GM21528 (cell line): ENCODE results near the gene EHBP1.
"Not testable (repeated sequence)": the region's sequence is repeated elsewhere in the genome, so short reads cannot be mapped to it uniquely, and the experiment has no call there.

Source experiments
- ATAC-seq: cut with Tn5 transposase; IDR thresholded peaks from one replicate; pipeline ENCODE4 v1.9.1; 2021; ENCODE audit warnings: mild to moderate bottlenecking, moderate library complexity; ENCODE audit not compliant: unreplicated experiment, low FRiP score

EHBP1 gene

DNA sequence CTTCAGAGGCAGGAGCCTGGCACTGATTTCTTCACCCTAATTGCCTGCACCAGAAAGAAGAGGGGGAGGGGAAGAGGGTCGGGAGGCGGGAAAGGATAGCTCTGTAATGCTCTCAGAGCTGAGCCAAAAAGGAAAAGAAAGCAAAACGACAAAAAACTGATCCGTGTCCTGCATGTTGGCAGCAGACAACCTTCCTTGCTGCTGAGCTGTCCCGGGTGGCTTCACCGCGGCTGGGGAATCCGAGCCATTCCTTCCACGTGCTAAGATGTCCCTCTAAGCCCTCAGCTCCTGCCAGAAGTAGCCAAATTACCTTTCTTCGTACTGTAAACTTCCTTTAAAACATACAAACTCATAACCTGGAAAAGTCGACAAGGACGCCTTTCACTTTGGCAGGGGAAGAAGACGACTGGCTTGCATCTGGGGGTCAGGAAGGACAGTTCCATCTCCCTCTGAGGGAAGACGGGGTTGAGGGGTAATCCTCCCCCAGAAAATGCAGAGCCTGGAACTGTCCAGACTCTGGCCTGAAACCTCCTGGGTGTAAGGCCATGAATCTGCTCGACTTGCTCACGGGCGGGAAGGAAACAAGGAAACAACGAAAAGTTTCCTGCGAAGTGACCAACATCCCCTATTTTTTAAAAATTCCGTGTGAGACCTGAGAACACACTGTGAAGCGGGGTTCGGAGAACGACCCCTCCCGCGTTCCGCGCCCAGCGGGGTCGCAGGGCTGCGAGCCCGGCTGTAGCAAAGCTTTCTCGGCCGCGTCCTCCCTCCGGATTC, 352.8 kb downstream of the EHBP1 start:
- no peak for ATAC-seq

GRCh38 chr2:63058921-63059792, 353.6 kb downstream of the EHBP1 start:
- no peak for ATAC-seq

GRCh38 chr2:63059793-63060471, 354.4 kb downstream of the EHBP1 start:
- no peak for ATAC-seq

DNA sequence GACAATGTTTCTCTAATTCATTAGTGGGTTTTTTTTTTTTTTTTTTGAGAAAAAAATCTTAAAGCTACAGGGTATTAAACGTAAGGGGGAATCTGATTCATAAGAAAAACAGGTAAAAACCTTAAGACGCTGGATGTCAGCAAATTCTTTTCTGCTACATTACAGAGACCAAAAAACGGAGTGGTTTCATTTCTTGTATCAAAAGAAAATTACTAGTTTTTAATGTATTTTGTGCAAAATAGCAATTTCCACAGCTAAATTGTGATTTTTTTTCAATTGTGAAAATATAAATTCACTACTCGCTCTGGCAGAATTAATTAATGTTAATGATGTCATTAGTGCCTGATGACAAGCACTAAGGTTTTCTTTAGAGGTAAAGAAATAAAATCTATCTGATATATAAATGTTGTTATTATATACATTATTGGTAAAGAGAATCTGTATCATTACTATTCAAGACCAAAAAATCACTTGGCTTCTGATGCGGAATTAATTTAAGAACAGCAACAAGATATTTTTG, 355.0 kb downstream of the EHBP1 start:
- no peak for ATAC-seq

DNA sequence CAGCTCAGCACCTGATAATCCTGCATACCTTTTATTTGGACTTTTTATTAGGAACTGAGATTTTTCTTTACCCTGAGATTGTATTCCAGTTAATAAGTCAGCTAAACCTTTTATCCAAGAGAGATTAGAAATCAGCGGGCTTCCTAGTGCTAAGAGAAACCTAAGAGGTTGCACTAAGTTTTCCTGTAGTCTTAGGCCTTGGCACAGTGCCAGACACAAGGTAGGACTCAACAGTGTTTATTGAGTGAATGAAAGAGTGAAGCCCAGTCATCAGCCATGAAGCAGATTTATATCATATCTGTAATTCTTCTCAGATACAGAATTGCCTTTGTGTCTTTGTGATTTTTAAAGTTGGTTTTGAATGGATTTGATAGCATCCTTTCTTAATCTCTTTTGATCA, 358.7 kb downstream of the EHBP1 start:
- ATAC-seq, result no peak

DNA sequence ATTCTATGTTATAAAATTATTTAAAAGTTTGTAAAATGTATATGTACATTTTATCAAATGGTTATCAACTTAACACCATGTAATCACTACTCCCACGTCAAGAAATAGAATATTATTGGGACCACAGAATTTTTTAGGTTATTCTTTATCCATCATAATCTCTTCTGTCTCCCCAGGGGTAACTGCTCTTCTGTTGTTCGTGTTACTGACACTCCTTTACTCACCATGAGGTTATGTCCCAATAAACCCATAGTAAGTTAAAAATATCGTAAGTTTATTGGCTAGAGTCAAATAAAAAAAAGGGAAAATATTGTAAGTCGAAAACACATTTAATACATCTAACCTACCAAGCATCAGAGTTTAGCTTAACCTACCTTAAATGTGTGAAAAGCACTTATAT, 359.1 kb downstream of the EHBP1 start:
- no peak for ATAC-seq

DNA sequence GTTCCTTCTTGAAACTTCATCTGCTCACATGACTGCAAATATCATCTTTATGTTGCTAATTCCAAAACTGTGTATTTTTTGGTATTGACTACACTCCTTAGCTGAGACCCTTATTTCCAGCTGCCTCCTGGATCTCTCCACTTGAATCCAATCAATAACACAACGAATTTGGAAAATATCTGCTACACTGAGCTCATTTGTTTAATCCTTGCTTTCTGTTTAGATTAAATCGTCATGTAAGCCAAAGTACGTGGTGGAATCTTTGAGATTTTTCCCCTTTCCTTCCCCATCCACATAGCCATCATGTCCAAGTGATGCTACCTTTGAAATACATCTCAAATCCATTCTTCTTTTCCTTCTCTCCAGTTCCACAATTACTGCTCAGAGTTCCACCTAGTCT, 360.8 kb downstream of the EHBP1 start:
- no peak for ATAC-seq

DNA sequence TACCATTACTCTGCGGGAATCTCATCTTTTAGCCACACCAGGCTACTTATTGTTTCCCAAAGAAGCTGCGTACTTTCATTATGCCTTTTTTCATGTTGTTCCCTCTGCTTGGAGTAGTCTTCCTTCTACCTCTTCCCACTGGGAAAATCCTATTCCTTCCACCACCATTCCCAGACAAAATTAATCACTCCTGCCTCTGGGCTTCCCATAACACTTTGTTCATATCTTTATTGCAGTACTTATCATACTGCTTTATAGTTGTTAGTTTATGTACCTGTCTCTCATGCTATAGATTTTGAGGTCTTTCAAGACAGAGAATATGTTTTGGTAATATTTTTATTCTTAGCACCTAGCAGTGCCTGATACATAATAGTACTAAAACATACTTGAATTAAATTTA, 361.3 kb downstream of the EHBP1 start:
- ATAC-seq, result no peak

DNA sequence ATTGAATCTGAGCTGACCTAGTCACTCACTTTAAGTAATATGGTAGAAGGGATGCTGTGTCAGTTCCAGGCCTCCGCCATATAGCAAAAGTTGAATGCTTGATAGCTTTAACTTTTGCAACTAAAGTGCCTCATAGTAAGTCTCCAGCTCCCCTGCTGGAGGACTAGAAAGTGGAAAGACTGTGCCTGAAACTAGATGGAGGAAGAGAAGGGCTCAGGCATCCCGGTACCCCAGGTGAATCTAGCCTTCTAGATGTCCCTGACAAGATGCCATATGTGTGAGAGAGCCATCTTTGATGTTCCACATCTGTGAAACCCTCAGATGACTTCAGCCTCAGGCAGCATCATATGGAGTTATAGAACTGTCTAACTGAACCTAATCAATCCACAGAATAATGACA, 366.2 kb downstream of the EHBP1 start:
- ATAC-seq, result no peak

DNA sequence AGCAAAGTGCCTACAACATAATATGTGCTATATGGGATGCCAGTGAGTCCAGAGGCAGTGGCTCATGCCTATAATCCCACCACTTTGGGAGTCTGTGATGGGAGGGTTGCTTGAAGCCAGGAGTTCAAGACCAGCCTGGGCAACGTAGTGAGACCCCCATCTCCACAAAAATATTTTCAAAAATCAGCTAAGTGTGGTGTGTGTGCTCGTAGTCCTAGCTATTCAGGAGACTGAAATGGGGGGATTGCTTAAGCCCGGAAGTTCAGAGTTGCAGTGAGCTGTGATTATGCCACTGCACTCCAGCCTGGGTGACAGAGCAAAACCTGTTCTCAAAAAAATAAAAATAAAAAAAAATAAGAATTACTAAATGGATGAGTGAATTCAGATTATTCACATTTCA, 368.5 kb downstream of the EHBP1 start:
- ATAC-seq, result no peak

DNA sequence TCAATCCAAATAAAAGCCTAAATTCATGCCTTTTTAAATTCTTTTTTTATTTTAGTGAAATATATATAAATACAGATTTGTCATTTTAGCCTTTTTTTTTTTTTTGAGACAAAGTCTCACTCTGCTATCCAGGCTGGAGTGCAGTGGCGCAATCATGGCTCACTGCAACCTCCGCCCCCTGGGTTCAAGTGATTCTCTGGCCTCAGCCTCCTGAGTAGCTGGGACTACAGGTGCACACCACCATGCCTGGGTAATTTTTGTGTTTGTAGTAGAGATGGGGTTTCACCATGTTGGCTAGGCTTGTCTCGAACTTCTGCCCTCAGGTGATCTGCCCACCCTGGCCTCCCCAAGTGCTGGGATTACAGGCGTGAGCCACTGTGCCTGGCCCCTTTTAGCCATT, 368.9 kb downstream of the EHBP1 start:
- not testable (repeated sequence) for ATAC-seq

DNA sequence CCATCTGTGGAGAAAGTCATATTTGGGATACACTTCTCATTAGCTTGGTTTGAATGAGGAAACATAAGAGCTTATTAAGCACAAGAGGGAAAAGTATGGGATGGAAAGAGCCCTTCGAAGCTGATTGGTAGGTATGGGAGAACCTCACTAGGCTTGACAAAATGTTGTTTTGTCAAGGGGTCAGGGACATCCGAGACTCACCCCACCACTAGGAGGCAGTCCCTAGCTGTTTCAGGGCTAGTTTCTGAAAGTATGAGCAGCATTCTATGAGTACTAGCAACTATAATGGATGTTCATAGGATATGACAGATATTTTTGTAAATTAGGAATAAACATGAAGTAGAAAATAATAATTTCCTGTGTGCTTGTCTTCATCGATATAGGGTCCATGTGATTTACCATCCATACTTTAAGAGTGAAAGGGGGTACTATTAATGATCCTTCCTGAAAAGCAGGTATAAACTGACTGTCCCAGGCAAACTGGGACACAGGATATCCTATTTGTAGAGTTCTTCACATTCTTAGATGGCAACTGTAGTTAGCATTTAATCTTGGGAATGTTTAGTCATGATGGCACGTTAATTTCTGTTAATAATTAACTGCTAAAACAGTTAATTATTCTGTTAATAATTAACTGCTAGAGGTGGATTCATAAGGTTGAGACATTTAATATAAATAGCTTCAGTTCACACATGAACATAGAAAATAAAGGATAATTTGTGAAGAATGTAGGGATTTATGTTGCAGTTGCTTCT, 373.5 kb downstream of the EHBP1 start:
- no peak for ATAC-seq

DNA sequence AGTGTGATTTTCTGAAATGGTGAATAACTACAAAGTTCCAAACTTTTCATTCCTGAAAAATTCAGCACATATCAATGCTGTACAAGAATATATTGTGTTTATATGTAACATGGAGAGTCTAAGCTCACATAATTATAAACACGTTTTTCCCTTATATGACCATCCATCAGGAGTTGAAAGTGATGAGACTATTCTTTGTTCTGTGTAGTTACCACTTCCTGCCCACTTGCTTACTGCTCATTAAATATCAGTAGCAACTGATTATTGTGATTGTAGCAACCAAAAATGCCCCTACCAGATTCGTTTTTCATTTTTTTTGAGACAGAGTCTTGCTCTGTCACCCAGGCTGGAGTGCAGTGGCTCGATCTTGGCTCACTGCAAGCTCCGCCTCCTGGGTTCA, 375.9 kb downstream of the EHBP1 start:
- no peak for ATAC-seq

- no peak for ATAC-seq
These were observed 381.2 kb downstream of the EHBP1 start for GRCh38 chr2:63086687-63087086.

GRCh38 chr2:63092401-63092800, 386.9 kb downstream of the EHBP1 start:
- ATAC-seq, result no peak

DNA sequence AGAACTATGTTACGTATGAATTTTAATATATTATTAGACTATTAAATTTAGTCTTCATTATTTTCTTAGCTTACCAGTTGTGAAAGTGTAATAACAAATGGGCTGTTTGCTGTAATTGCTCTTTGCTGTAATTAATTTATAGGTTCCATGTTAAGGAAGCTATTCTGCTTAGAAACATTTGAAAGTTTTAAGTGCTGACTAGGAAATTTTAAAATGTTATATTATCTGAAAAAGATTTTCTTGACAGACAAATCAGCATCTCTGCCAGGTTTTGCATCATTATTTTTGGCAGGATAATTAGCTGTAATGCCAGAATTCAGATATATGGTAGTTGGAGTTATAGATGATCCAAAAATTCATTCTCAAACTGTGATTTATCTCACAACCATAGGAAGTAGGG, 387.3 kb downstream of the EHBP1 start:
- ATAC-seq, result no peak

DNA sequence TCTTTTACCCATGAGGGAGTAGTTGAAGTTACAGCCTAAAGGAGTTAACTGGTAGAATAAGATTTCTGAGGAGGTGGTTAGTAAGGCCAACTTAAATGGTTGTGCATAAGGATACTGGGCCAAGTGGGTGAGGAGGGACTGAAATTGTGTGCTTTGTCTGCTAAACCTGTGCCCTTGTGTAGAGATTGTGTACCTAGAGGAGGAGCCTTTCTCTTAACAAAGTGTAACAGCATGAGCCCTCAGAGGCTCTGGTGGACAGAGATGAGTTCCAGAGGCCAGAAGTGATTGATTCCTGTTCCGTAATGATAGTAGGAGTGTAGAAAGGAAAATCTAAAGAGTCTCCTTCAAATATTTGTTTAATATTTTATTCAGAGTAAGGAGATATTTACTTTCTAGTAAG, 388.0 kb downstream of the EHBP1 start:
- no peak for ATAC-seq
